Motor neuron (in vitro differentiated cells): ENCODE measurements around the gene BAIAP3. TPM values are rescaled to one million over a fixed set of nuclear protein-coding genes. Genes with fewer than 3 reads are reported as not detected.
A peak's percentile ranks its signal among the peaks of the same experiment; 100 is the strongest.

Source experiments
- ATAC-seq, 8 experiments: fragments of 200-7000 bp; cut with Tn5 transposase; replicated peaks in 6 of 8; 2 replicates each; pipeline ENCODE4 v1.8.0; 2021; ENCODE audit warnings: mild to moderate bottlenecking in 8 of 8, moderate library complexity in 8 of 8
- H3K27ac ChIP-seq, 2 donors: fragments of 250-450 bp; sonication (Bioruptor Pico); 2 replicates each; pipeline ENCODE4 v1.9.0; 2021; ENCODE audit warnings: antibody characterized with exemption in 2 of 2, mild to moderate bottlenecking in 2 of 2, moderate library complexity in 1 of 2
- H3K4me1 ChIP-seq, 2 donors: fragments of 250-450 bp; sonication (Bioruptor Pico); replicated peaks in 1 of 2; 2 replicates each; pipeline ENCODE4 v1.6.1; 2021; ENCODE audit warnings: antibody characterized with exemption in 2 of 2, mild to moderate bottlenecking in 2 of 2, moderate library complexity in 1 of 2
- H3K4me3 ChIP-seq, 5 donors: fragments of 250-450 bp; sonication (Bioruptor Pico); 2 replicates each; pipeline ENCODE4 v1.9.0; 2021; ENCODE audit warnings: antibody characterized with exemption in 5 of 5, mild to moderate bottlenecking in 5 of 5, moderate library complexity in 4 of 5
- WGBS, 10 experiments: fragments of 450-650 bp; shearing (Covaris generic); methylation state at CpG; one replicate each; pipeline ENCODE4 v1.0.0; 2022; 5-methylcytosine and 5-hydroxymethylcytosine counted together
- in situ Hi-C, 9 experiments: fragments of 400-800 bp; cut with MboI; loops; one replicate each; pipeline ENCODE4 v1.15.0; 2021; ENCODE audit warnings: low sequenced_read_pairs in 9 of 9, low pct_unique_long_range_greater_than_20kb in 2 of 9; ENCODE audit not compliant: unreplicated experiment in 9 of 9
- total RNA-seq, 8 experiments: library from RNA; unstranded; fragments of 300-600 nt; gene quantifications; 2 replicates each; pipeline versions ENCODE4 v1.2.3 to v1.2.4, GENCODE V29; 2022

Gene BAIAP3
- total RNA-seq, 8 experiments from 2014 or later, result 0.40 to 85.8 (median 4.7) TPM

- 97 to 100% (median 100%) methylated on average over 5 to 6 of the region's 17 CpGs; no CpG with 5 or more reads in 7 of the 10 experiments for WGBS, 10 experiments
- peaks cover 12 to 16% of the 10 kb centered on the region in 2 donors for H3K4me1 ChIP-seq
- H3K4me3 ChIP-seq, result no peak overlapping the region
- H3K27ac ChIP-seq, result no peak overlapping the region
- no peak for ATAC-seq
- in situ Hi-C loops, result no loop called here
Measured at GRCh38 chr16:1349951-1350350, 16.5 kb downstream of the BAIAP3 start.

DNA sequence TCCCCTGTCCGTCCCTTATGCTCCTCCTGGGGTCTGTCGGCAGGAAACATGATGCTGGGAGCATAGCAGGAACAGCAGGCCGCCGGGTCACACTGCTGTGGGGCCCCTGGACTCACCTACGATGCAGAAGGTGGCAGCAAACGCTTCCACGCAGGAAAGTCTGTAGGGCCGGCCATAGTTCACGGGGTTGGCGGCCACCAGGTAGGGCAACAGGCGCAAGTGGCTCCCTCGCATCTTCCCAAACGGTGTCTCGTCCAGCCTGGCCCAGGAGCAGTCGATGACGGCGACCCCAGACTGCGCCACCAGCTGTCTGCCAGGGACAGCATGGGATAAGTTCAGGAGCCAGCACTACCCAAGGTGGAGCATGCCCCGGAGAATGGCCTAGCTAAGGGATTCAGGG lies 17.2 kb downstream of the BAIAP3 start:
- in situ Hi-C loops, result no loop called here
- Histone ChIP-seq H3K27ac (no peak overlapping the region), H3K4me1 (peaks cover 12 to 16% of the 10 kb centered on the region in 2 donors), H3K4me3 (peak overlapping the region; percentile 64 to 100 (median 91))
- WGBS, 10 experiments, result 37 to 94% (median 71%) methylated on average over 1 to 13 of the region's 19 CpGs; no CpG with 5 or more reads in 2 of the 10 experiments
- no peak for ATAC-seq

- WGBS, 10 experiments, result 0 to 13% (median 2%) methylated on average over 2 to 5 of the region's 35 CpGs; no CpG with 5 or more reads in 4 of the 10 experiments
- H3K27ac ChIP-seq, result peak overlapping the region in 1 of 2 donors; percentile 79
- in situ Hi-C loops, result no loop called here
- ATAC-seq, result peak in 5 of 8 experiments; percentile 20 to 47 (median 38)
- peaks cover 12 to 16% of the 10 kb centered on the region in 2 donors for H3K4me1 ChIP-seq
- H3K4me3 ChIP-seq, result peak overlapping the region; percentile 64 to 100 (median 91)
Measured at GRCh38 chr16:1351215-1351581, 17.8 kb downstream of the BAIAP3 start.

DNA sequence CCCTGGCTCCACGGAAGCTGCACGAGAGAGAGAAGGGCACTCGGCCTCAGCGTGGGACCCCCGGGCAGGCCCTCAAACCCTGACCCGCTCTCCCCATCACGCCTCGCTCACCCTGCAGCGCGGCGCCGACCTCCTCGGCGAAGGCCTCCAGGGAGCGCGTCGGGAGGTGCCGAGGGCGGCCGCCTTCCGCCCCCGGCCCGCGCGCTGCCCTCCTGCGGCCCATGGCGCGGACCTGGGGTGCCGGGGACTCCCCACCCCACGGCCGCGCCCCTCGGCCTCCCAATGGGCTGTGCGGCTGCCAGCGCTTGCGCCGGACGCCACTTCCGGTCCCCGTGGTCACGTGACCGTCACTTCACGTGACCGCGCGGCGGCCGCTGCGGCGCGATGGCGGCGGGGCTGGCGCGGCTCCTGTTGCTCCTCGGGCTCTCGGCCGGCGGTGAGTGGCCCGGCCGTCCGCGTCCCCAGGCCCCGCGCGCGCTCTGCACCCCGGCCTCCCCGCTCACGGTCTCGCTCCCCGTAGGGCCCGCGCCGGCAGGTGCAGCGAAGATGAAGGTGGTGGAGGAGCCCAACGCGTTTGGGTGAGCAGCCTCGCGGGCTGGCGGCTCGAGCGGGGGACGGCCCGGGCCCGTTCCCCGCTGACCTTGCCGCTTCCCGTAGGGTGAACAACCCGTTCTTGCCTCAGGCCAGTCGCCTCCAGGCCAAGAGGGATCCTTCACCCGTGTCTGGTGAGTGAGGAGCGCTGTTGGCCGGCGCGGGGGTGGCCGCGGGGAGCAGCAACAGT lies 18.3 kb downstream of the BAIAP3 start, which contains the start of the genes GNPTG and TSR3:
Gene GNPTG, plus strand, starts transcription at position 350 of the 781 bp plus-strand sequence. Its CDS starts 35 bp downstream, at position 385.
Gene TSR3, minus strand, starts transcription at position 297 of the 781 bp plus-strand sequence. Its CDS starts 74 bp downstream, at position 223.
- peaks cover 12 to 16% of the 10 kb centered on the region in 2 donors for H3K4me1 ChIP-seq
- peak within 1 kb of the TSS in 1 of 2 donors; percentile 79 for H3K27ac ChIP-seq
- peak within 1 kb of the TSS; percentile 64 to 100 (median 91) for H3K4me3 ChIP-seq
- in situ Hi-C loops, result no loop called here
- 0 to 5% methylated on average over 1 to 15 of the region's 98 CpGs; no CpG with 5 or more reads in 8 of the 10 experiments for WGBS, 10 experiments
- ATAC-seq, result peak; percentile 80 to 92 (median 82)

DNA sequence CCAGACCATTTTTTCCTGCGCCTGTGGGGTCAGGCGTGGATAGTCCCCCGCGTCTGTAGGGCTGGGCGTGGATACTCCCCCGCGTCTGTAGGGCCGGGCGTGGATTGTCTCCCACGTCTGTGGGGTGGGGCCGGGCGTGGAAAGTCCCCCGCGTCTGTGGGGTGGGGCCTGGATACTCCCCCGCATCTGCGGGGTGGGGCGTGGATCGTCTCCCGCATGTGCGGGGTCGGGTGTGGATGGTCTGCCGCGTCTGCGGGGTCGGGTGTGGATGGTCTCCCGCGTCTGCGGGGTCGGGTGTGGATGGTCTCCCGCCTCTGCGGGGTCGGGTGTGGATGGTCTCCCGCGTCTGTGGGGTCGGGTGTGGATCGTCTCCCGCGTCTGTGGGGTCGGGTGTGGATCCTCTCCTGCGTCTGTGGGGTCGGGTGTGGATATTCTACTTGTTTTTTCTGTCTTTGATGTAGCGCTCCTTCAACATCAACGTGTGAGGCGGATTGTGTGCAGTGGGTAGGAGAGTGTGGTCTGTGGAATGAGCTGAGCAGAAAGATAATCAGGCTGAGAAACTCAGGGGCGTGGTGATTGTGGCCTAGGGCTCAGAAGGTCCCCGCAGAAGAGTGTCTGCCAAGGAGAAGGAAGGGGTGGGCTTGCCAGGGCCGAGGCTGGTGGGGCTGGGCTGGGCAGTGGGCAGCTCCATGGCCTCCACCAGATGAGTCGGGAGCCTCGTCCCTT lies 21.5 kb downstream of the BAIAP3 start:
- 85 to 100% (median 97%) methylated on average over 1 to 7 of the region's 49 CpGs; no CpG with 5 or more reads in 6 of the 10 experiments for WGBS, 10 experiments
- in situ Hi-C loops, result no loop called here
- Histone ChIP-seq H3K4me3 (no peak overlapping the region), H3K27ac (no peak overlapping the region), H3K4me1 (peaks cover 12 to 16% of the 10 kb centered on the region in 2 donors)
- no peak for ATAC-seq

DNA sequence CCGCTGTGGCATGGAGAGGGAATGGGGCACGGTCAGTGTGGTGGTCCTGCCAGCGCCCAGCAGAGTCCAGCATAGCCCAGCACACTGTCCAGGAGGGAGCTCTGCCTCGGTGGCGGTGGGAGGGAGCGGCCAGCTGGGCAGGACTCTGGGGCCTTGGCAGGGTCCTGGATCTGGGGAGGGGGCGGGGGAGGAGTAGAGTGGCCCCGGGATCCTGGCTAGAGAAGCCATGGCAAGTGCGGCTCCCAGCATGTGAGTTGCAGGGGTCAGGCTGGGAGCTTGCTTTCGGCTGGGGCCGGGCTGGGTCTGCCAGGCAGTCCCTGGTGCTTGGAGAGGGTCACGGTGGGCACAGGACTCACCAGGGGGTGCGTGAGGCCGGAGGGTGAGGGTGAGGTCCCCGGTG lies 22.1 kb downstream of the BAIAP3 start:
- WGBS, 10 experiments, result no CpG with 5 or more reads among the region's 15 CpGs
- in situ Hi-C loops, result no loop called here
- ATAC-seq, result no peak
- Histone ChIP-seq H3K4me1 (peaks cover 8 to 14% of the 10 kb centered on the region in 2 donors), H3K4me3 (no peak overlapping the region), H3K27ac (no peak overlapping the region)

- H3K27ac ChIP-seq, result no peak overlapping the region
- no CpG with 5 or more reads among the region's 33 CpGs for WGBS, 10 experiments
Measured at GRCh38 chr16:1356061-1356900, 22.8 kb downstream of the BAIAP3 start.

GRCh38 chr16:1357906-1358566 lies 24.6 kb downstream of the BAIAP3 start:
- peak in 4 of 8 experiments; percentile 19 to 75 (median 45) for ATAC-seq
- Histone ChIP-seq H3K27ac (no peak overlapping the region), H3K4me3 (no peak overlapping the region), H3K4me1 (peaks cover 0 to 5% of the 10 kb centered on the region in 2 donors)
- in situ Hi-C loops, result no loop called here
- WGBS, 10 experiments, result 29 to 96% (median 82%) methylated on average over 1 to 5 of the region's 19 CpGs; no CpG with 5 or more reads in 4 of the 10 experiments

More at GRCh38 chr16:1356061-1356900, 22.8 kb downstream of the BAIAP3 start:
- in situ Hi-C loops, result no loop called here
- Histone ChIP-seq H3K4me3 (no peak overlapping the region), H3K4me1 (peaks cover 3 to 10% of the 10 kb centered on the region in 2 donors)
- peak in 1 of 8 experiments; percentile 2 for ATAC-seq

DNA sequence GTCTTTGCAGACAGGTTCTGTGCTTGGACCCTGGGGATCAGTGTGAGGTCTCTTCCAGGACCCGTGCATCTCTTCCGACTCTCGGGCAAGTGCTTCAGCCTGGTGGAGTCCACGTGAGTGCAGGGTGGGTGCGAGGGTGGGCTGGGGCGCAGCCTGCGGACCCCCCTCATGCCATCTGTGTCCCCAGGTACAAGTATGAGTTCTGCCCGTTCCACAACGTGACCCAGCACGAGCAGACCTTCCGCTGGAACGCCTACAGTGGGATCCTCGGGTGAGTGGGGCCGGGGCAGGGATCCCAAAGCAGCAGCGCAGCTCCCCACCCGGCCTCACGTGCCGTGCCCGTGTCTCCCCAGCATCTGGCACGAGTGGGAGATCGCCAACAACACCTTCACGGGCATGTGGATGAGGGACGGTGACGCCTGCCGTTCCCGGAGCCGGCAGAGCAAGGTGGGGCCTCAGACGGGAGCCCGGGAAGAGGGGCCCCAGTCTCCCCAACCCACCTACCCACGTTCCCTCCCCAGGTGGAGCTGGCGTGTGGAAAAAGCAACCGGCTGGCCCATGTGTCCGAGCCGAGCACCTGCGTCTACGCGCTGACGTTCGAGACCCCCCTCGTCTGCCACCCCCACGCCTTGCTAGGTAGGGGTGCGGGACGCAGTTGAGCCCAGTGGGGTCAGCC lies 28.4 kb downstream of the BAIAP3 start:
- no peak overlapping the region for H3K27ac ChIP-seq
- ATAC-seq, result no peak
- WGBS, 10 experiments, result 92 to 100% (median 93%) methylated on average over 4 to 14 of the region's 43 CpGs; no CpG with 5 or more reads in 4 of the 10 experiments
- no peak overlapping the region for H3K4me3 ChIP-seq
- in situ Hi-C loops, result no loop called here
- H3K4me1 ChIP-seq, result no peaks in the 10 kb centered on the region

DNA sequence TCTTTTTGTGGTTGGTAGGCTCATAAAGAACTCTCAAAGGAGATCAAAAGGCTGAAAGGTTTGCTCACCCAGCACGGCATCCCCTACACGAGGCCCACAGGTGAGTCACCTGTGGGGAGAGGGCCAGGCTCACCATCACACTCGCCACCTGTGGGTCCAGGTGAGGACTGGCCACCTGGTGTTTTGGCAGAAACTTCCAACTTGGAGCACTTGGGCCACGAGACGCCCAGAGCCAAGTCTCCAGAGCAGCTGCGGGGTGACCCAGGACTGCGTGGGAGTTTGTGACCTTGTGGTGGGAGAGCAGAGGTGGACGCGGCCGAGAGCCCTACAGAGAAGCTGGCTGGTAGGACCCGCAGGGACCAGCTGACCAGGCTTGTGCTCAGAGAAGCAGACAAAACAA lies 29.4 kb downstream of the BAIAP3 start:
- no peak for ATAC-seq

DNA sequence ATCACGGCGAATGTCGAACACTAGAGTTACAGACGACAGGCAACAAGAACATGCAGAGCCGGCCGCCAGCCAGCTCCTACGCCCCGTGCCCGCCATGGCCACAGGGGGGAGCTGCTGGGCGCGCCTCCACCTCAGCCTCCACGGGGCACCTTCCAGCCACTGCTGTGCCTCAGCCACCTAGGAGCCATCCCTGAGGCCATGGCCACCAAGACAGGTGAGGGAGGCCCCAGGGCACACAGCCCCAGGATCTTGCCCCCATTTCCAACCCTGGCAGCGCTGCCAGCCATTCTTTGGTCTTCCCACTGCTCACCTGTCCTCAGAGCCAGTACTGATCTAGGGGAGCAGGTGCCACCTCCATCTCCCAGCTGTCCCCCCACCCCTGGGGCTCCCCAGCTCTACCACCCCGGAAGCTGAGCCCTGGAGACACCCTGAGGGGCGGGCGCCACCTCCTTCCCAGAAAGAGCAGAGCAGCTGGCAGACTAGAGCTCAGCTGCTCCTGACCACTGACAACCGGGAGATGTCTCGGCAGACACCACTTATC lies 30.1 kb downstream of the BAIAP3 start:
- 12 to 100% (median 40%) methylated on average over 1 to 4 of the region's 18 CpGs; no CpG with 5 or more reads in 3 of the 10 experiments for WGBS, 10 experiments
- in situ Hi-C loops, result no loop called here
- peak; percentile 63 to 87 (median 80) for ATAC-seq

More for the DNA sequence above, 29.4 kb downstream of the BAIAP3 start:
- H3K27ac ChIP-seq, result no peak overlapping the region
- H3K4me1 ChIP-seq, result no peaks in the 10 kb centered on the region
- H3K4me3 ChIP-seq, result no peak overlapping the region
- WGBS, 10 experiments, result 70 to 100% (median 94%) methylated on average over 1 to 9 of the region's 11 CpGs; no CpG with 5 or more reads in 5 of the 10 experiments
- in situ Hi-C loops, result no loop called here

More for the DNA sequence above, 30.1 kb downstream of the BAIAP3 start:
- Histone ChIP-seq H3K4me1 (no peaks in the 10 kb centered on the region), H3K27ac (no peak overlapping the region), H3K4me3 (no peak overlapping the region)
